NCI-H1694 (cell line): ENCODE measurements around the gene CGB2.

Experiments
- DNase-seq: peaks from one replicate; lab custom pipeline; 2025; lab: John Stamatoyannopoulos, UW

The CGB2 gene

DNA sequence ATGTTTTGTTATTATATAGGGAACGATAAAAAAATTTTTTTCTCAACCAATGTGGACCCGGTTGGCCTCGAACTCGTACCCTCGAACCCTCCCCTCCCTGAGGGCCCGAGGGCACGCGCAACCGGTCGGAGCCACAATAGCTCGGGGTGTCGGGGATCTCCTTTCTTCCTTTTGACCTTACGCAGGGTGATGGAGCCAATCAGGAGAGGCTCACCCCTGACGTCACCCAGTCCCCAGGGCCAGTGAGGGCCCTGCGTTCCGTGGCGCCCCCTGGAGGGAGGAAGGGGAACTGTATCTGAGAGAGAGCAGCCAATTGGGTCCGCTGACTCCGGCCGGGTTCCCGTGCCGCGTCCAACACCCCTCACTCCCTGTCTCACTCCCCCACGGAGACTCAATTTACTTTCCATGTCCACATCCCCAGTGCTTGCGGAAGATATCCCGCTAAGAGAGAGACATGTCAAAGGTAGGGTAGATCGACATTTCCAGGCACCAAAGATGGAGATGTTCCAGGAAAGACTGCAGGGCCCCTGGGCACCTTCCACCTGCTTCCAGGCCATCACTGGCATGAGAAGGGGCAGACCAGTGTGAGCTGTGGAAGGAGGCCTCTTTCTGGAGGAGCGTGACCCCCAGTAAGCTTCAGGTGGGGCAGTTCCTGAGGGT is at the start of gene CGB2:
Gene CGB2 (plus strand): TSS at position 249 of the 660 bp plus-strand sequence. CDS start 206 bp downstream, at position 455.
- peak; percentile 95 for DNase-seq

DNA sequence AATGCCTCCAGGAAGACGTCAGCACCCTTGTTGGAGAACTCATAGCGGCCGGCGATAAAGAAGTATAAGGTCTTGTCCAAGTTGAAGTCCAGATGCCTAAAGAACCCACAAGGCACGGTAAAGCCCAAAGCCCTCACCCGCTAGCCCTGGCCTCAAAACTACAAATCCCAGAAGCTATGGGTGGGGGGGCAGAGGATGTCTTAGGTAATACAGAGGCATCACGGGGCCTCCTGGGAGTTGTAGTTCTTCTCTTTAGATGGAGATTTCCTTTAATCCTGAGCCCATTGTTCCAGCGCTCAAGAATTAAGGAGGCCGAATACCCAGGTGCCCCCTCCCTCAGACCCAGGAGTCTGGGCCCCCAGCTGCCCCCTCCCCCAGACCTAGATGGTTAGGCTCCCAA is 49.4 kb upstream of the CGB2 start:
- DNase-seq: no peak

DNA sequence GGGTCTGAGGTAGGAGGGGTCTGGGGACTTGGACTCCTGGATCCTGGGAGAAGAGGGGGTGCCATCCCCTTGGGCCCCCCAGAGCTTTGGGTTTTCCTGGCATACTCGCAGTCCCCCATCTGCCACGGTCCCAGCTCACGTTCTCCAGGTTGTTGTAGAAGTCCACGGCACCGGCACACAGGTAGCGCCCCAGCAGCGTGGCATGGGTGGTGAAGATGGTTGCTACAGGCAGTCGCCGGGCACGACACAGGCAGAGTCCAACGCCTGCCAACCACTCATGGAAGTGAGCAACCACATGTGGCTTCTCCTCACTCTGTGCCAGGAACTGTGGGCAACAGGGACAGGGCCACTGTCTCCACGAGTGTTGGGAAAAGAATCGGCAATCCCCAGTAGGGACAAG is 46.0 kb upstream of the CGB2 start:
- DNase-seq: no peak

DNA sequence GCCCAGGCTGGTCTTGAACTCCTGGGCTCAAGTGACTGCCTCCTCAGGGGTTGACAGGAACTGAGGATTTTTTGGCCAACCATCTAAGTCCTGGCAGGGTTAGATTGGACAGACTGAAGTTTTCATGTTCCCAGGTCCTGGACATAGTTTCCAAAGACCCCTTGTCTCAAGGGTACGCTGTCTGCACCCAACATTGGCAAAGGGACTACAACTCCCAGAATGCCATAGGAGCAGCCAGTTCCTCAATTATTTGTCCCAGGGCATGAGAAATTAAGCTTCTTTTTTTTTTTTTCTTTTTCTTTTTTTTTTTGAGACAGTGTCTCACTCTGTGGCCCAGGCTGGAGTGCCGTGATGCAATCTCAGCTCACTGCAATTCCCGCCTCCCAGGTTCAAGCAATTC is 45.5 kb upstream of the CGB2 start:
- no peak for DNase-seq

DNA sequence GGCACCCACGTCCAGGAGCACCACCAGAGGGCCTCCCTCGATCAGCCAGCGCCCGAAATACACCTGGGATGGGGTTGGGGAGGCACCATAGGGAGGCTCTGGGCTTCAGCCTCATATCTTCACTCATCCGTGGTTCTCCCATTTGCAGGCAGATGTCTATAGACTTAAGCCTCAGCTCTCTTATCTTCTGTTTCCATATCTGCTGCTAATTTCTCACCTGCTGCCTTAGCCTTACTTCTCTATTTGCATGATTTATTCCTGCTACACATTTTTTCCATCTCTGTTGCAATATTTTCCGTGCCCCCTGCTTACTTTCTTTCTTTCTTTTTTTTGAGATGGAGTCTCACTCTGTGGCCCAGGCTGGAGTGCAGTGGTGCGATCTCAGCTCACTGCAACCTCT is 44.4 kb upstream of the CGB2 start:
- DNase-seq: no peak

DNA sequence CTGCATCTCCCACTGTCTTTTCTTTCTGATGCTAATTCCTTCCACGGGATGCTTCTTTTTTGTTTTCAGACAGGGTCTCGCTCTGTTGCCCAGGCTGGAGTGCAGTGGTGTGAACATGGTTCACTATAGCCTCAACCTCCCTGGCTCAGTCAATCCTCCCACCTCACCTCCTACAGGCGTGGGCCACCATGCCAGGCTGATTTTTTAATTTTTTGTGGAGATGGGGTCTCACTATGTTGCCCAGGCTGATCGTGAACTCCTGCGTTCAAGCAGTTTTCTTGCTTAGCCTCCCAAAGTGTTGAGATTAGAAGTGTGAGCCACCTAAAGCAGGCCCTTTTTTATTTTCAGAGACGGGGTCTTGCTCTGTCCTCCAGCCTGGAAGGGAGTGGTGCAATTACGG is 43.4 kb upstream of the CGB2 start:
- no peak for DNase-seq

DNA sequence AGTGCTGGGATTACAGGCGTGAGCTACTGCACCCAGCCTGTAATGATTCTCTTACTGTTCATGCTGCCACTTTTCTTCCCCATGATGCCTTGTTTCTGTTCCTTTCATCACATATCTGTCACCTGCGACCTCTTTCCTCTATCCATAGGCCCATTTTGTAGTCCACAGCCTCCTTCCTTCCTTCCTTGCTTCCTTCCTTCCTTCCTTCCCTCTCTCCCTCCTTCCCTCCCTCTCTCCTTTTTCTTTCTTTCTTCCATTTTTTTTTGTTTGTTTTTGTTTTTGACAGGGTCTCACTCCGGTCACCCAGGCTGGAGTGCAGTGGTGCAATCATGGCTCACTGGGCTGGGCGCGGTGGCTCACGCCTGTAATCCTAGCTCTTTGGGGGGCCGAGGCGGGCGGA is 42.8 kb upstream of the CGB2 start:
- DNase-seq: no peak

DNA sequence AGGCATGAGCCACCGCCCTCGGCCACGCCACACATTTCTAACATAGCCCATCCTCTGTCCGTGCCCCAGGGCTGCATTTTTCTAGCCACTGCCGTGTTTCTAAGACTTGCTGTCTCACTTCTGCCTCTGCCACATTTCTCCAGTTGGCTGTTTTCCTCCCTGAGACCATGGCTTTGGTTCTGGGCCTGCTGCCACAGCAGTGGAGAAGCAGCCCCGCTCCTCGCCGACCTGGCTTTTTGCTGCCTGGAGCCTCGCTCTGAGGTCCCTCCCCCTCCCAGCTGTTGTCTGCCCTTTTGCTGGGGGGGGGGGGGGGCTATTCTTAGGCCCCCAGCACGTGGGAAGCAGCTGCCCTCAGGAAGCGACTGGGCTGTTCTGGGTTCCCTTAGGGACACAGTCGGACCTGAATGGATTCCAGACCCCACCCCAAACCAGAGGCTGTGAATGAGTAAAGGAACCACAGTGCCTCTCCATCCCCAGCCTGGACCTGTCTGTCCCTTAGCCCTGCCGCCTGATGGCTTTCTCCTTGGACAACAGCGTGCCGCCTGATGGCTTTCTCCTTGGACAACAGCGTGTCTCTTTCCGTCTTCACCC is 41.9 kb upstream of the CGB2 start:
- no peak for DNase-seq

DNA sequence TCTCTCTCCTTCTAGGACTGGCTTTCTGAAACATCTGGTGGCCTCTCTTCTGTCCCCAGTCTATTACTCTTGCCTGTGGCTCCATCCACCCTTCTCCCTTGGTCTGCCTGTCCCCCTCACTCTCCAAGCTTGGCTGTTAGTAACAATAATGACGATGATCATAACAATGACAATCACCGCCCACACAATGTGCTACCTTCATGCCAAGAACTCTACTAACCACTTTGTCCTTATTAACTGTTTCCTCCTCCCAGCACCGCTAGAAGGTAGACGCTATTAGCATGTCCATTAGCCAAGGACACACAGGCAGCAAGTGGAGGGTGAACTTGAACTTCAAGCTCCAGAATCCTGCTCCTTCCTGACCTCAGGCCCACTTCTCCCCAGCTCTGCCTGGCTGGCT is 41.3 kb upstream of the CGB2 start:
- no peak for DNase-seq

DNA sequence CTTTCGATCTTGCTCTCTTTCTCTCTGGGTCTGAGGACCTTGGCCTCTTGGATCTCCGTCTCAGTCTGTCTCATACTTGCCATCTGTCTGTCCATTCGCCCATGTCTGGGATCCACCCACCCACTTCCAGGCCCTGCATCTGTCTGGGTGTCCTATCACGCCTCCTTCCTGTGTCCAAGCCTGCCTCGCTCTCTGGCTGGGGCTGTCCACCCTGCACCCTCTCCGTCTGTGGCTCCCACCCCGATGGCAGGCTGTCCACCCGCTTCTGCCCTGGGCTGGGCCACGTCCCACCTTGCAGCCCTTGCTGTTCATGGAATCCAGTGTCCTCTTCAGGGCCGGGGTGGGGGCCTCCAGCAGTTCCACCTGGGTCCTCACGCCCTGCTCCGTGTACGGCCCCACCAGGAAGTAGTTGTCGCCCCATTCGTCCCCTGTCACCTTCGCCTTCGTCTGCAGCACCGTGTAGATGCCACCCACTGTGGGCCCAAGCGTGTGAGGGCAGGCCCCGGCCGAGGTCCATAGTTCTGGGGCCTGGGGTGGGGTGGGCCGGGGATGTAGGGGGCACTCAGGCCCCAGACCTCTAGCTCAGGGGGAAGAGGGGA is 40.6 kb upstream of the CGB2 start:
- no peak for DNase-seq

DNA sequence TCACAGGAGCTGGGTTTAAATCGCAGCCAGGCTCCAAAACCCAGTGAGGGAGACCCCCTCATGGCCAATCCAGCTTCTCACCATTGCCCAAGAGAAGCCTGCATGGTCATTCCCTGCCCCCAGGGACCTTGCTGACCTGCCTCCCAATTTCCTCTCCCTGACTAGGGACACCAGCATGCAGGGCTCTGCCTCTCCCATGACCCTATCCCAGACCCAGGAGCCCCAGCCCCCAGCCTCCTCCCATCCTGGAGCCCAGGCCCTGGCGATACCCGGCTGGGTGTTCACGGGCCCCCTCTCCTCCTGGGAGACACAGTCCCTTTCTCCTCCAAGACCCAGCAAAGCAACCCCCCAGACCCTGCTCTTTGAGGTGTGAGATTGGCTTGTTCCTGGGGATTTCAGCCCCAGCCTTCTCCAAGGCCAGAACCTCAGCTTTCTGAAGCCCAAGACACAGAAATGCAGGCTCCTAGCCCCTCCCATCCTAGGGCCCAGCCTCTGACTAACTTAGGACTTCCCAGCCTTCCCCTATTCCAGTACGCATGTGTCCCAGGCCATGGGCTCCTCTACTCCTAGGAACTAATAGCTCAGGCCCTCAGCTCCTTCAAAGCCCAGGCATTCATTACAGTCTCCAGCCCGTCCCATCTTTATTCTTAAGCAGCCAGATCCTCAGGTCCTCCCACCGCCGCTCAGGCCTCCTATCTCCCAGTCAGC is 39.7 kb upstream of the CGB2 start:
- DNase-seq: no peak

DNA sequence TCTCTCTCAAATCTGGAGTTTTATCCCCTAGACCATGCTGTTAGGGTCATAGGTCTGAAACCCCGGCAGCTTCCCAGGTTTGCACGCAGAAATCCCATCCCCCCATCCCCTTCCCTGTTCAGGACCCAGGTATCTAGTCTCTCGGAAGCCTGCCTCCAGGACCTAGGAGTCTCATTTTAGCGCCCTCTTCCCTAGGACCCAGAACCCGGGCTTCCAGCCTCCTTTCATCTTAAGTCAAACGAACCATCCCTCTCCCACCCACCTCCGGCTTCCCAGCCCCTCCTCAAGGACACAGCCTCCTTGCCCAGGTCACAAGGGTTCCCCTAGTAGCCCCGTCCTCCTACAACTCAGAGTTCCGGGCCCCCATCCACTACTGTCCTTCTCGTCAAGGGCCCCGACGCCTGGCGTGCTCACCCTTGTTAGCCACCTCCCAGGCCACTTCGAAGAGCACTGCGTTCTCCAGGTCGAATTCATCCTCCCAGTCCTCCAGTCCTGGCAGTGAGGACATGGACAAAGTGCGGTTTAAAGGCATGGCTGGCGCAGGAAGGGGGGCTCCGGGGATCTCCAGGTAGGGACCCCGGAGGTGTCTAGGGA is 39.0 kb upstream of the CGB2 start:
- DNase-seq: no peak

DNA sequence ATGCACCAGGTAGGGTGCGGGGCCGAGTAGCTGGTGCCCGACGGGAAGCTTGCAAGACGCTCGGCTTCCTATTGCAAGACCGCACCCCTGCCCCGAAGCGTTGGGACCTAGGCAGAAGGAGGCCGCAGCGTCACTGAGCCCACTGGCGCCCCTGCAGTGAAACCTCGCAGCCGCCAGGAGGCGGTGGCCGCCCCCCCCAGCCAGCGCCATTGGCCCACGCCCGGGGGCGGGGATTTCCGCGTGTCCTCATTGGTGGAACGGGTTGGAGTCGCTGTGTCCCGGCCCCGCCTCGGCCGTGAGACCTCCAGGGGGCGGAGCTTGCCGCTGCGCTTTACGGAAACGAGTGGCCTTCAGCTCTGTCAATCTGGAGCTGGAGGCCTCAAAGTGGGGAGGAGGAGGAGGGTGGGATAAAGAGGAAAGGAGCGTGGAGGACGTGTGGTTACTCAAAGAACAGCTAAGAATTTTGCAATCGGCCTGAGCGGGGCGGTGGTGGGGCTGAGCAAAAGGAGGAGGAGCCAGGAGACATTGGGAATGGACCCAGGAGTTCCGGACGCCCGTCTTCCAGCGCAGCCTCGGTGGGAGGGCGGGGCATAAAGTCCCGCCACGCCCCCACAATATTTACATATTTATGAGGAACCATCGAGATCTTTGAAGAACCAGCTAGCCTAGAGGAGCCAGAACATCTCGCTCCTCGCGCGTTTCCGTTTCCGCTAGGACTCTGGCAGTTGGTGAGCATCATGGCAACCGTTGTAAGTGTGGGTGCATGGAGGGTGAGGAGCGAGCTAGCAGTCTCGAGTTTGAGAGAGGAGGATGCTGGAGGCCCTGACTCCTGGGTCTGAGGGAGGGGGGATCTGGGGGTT is 38.3 kb upstream of the CGB2 start, which contains the start of the genes GYS1 and RUVBL2:
Gene GYS1 (minus strand): TSS at position 135 of the 860 bp plus-strand sequence. CDS start 197 bp downstream, outside the sequence.
Gene RUVBL2 (plus strand): TSS at position 713 of the 860 bp plus-strand sequence. CDS start 25 bp downstream, at position 738.
- DNase-seq: peak; percentile 98

DNA sequence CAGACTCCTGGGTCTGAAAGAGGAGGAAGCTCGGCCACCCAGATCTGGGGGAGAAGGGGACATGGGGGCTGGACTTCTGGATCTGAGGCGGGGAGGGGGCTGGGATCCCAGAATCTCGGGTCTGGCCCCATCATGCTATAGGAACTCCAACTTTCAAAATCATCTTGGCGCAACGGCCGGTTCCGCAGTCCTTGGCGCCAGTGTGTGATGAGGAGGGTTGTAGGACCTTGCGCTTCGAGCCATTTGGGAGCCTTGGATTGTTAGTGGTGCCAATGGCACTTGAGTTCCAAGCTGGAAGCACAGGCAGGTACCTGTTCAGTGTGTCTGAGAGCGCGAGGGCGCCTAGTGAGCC is 37.7 kb upstream of the CGB2 start:
- no peak for DNase-seq

DNA sequence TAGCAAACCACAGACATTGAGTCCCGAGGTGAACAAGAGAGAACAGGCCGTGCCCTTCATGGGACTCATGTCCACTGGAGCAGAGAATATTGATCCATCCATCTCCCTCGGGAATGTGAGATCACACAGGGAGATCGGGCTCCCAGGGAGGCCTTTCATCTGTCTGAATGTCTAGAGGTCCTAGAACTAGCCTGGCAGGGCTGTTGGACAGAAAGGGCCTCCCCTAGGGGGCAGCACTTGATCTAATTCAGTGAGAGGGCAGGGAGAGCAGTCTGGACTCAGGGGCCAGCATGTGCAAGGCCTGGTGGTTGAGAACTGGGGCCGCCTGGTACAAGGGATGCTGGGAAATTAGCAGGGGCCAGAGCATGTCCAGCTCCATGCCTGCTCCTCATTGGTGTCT is 33.7 kb upstream of the CGB2 start:
- peak; percentile 51 for DNase-seq

DNA sequence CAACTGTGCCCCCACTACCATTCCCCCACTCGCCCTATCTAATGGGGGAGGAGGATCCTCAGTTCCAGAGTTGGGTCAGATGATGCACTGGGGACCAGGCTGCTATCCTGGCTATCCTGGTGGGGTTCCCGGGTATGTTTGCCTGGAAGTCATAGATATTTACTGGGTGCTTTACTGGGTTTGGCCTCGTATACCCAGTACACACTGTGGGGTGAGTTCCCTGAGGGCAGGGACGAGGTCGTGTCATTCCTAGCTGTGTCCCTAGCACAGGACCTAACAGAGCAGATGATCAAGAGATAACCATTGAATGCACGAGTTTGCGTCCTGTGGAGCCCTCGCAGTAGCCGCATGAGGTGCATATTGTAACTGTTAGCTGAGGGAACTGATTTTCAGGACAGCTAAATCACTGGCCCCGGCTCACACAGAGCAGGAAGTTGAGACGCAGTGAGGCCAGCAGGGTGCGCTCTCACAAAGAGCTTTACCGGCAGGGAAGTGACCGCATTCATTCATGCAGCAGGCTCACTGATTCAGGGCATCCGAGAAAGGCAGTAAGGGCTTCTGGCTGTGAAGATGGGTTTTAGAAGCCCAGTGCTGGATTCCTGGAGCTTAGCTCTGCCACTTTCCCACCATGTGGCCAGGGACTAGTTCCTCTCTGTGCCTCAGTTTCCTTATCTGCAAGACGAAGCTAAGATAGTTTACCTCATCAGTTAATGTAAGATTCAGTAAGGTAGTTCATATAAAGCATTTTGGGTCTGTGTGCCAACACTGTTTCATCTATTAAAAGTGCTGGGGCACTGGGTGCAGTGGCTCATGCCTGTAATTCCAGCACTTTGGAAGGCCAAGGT is 32.0 kb upstream of the CGB2 start:
- DNase-seq: peak; percentile 68

DNA sequence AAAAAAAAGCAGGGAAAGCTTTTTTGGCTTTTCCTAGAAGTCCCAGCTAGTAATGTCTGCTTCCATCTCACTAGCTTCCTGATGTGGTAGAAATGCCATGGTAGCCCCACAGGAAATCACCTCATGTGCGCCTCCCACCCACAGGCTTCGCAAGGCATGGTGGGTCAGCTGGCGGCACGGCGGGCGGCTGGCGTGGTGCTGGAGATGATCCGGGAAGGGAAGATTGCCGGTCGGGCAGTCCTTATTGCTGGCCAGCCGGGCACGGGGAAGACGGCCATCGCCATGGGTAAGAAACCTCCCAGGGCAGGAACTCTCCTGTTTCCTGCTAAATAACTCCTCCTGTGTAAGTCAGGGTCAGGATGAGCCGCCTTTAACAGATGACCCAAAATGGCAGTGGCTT is 27.6 kb upstream of the CGB2 start:
- no peak for DNase-seq

DNA sequence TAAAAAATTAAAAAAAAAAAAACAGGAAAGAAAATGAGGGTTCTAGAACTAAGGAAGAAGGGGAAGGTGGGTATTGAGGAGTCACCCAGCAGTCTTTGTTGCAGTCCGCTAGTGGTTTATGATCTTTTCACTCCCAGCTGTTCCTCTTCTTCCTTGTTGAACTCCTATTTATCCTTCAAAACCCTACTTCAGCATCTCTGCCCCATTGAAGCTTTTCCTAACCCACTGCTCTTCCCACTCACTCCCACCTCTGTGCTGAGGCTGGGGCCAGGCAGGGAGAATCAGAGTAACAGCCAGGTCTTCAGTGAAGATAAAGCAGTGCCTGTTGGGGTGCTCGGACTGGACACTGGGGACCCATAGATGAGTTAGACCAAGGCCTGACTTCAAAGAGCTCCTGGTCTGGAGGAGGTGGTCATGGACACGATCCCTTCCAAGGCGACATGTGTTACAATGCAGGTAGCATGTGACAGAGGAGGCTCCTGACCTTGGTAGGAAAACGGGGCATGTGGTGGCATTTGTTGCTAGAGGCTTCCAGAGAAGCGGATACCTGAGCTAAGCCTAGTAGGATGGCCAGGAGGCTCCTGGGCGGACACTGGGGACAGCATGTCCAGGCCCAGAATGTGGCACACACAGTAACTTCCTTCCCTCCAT is 26.6 kb upstream of the CGB2 start:
- DNase-seq: no peak

DNA sequence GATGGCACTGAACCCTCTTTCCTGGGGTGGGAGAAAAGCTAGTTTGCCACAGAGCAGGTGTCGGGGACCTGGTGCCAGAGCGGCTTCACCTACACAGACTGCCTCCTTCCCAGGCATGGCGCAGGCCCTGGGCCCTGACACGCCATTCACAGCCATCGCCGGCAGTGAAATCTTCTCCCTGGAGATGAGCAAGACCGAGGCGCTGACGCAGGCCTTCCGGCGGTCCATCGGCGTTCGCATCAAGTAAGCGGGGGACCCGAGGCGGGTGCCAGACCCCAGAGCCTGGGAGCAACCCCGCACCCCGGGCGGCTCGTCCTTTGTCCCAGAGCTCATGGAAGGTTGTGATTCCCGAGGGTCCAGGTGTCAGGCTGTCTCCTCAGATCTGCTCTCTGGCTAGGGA is 24.8 kb upstream of the CGB2 start:
- no peak for DNase-seq

DNA sequence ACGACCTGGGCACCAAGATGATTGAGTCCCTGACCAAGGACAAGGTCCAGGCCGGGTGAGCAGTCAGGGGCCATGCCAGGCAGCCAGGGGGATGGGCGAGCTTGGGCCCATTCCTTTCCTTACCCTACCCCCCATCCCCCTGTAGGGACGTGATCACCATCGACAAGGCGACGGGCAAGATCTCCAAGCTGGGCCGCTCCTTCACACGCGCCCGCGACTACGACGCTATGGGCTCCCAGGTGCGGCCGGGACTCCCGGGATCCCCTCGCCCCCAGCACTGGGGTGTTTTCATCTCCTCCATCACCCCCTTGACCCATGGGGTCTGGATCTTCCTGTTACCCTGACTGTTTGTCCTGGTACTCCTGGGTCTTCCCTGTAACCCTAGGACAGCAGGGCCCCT is 21.9 kb upstream of the CGB2 start:
- no peak for DNase-seq
